Occipital lobe (tissue), 2 donors: ENCODE measurements around the gene PITPNC1. TPM values are rescaled to one million over a fixed set of nuclear protein-coding genes. Genes with fewer than 3 reads are reported as not detected.

Experiments used
- DNase-seq: peaks from one replicate; lab custom pipeline; 2025; lab: John Stamatoyannopoulos, UW
- total RNA-seq: library from RNA; depleted of rRNA; stranded (reverse); fragments of >200 nt; gene quantifications from one replicate; pipeline ENCODE4 v1.2.3, GENCODE V29; 2014

The PITPNC1 gene
- total RNA-seq, 1 donor from 2014 or later = 60.8 TPM

DNA sequence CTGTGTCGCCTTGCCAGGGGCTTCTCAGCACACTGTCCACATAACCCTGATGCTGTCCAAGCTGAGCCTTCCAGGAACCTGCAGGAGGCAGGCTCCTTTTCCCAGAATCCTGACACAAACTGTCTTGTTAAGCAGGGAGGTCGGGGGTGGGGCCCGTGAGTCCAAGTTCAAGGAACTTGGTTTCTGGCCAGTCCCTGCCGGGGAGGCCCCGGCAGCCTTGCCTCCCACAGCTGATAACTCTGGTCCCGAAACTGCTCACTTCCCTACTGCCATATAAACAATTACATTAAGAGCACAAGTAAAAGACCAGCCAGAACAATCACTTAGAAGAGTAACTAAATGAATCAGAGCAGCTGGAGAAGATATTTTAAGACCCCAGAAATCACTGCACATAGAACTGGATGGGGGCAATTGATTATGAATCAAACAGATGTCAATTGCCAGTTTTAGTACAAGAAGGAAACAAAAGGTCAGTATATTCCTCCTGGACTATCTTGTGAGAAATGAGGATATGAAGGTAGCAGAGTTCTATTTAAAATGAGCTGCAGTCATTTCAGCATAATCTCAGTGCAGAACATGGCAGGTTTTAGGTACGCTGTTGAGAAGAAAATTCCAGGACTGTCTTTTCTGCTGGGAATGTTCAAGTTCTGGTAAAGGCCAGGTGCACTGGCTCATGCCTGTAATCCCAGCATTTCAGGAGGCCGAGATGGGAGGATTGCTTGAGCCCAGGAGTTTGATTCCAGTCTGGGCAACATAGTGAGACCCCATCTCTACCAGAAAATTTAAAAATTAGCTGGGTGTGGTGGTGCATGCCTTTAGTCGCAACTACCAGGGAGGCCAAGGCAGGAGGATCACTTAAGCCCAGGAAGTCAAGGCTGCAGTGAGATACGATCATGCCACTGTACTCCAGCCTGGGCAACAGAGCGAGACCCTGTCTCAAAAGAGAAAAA, 169.8 kb downstream of the PITPNC1 start:
- no peak for DNase-seq

- no peak for DNase-seq
Measured at GRCh38 chr17:67548693-67549092, 171.6 kb downstream of the PITPNC1 start.

DNA sequence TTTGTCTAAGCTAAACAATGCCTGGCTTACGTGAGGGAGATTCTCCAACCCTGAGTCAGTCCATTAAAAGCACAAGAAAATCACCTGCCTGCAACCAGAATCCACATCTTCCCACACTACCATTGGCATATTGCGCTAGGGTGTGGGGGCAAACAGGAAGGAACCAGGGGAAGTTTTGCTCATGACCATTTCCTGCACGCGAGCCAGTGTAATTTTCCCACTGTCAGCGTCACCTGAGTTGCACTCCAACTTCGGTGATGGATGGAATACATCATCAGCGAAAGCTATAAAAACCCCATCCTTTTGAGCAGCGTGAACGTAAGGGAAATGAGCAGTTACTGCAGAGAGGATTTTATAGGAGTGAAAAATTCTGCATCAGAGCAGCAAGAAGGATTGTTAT, 172.7 kb downstream of the PITPNC1 start:
- no peak for DNase-seq

- DNase-seq = no peak
Measured at GRCh38 chr17:67554634-67555033, 177.6 kb downstream of the PITPNC1 start.

- DNase-seq = no peak
Measured at GRCh38 chr17:67555855-67556254, 178.8 kb downstream of the PITPNC1 start.

GRCh38 chr17:67557052-67557845, 180.2 kb downstream of the PITPNC1 start:
- DNase-seq = no peak

DNA sequence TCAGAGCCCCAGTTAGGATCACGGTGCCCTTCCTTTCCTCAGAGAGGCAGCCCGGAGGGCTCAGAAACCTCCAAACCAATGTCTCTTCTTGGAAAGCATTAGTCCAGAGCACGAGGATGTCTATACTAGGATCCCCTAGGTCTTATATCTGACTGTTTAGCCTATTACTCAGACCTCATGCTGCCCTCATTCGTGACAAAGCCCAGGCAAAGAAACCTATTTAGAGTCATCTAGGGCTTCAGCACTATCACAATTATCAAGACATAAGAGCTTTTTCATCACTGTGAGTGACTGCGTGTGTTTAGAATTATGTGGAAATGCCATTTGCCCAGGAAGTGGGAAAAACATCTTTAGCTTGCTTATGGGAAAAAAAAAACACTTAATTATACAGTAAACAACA, 180.8 kb downstream of the PITPNC1 start:
- DNase-seq = no peak

DNA sequence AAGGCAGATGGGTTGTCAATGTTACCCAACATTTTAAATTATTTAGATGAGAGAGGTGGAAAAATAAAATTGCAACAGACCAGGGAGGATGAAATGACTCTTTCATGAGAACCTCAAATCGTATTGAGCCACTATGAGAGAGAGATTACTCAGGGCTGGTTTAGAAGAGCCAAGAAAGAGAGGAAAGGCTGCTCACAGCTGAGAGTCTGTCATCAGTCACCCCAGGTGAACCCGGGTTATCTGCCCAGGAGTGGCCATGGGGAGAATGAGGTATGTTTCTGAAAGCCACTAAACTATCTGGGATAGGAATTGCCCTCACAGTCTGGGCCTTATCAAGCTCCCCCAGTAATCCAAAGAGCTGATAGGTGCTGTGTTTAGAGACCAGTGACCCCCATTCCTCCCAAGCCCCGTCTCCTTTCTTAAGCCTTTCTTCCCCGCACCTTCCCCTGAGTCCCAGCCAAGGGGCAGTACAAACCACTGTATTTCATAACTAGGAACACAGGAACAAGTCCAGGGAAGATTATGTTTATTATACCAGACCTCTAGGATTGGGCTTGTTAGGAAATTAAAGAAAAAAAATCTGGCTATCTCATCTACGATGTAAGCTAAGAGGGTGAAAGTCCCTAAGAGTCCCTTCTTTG, 181.8 kb downstream of the PITPNC1 start:
- DNase-seq = no peak

DNA sequence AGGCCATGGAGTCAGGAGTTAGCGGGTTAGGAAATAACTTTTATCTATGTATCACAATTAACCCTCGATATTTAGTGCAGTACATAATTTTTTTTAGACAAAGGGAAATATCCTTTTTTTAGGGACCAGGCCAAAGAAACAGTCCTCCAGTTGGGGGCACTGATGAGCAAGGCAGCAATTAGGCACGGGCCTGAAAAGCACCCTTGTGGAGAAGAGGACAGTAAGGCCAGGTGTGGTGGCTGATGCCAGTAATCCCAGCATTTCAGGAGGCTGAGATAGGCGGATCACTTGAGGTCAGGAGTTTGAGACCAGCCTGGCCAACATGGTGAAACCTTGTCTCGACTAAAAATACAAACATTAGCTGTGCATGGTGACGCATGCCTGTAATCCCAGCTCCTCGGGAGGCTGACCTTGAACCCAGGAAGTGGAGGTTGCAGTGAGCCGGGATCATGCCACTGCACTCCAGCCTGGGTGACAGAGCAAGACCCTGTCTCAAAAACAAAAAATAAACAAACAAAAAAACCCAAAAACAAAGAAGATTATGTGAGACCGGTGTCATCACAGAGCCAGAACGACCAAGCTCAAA, 182.4 kb downstream of the PITPNC1 start:
- DNase-seq = no peak

GRCh38 chr17:67562005-67562404, 184.9 kb downstream of the PITPNC1 start:
- DNase-seq = no peak

DNA sequence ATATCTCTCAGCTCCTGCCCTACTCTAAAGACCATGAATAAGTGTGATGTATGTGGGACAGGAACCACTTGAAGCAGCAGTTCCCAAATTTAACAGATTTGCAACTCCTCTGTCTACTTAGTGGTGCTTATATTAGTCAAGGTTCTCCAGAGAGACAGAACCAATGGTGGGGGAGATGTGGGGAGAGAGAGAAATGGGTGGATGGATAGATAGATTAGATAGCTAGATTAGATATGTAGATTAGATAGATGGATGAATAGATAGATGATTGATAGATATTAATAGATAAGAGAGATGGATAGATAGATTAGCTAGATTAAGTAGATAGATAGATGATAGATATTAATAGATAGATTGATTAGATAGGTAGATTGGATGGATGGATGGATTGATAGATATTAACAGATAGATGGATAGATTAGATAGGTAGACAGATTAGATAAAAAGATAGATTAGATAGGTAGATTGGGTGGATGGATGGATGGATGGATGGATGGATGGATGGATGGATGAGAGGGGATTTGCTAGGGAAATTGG, 186.7 kb downstream of the PITPNC1 start:
- DNase-seq = no peak

GRCh38 chr17:67565068-67565467, 188.0 kb downstream of the PITPNC1 start:
- DNase-seq = no peak

DNA sequence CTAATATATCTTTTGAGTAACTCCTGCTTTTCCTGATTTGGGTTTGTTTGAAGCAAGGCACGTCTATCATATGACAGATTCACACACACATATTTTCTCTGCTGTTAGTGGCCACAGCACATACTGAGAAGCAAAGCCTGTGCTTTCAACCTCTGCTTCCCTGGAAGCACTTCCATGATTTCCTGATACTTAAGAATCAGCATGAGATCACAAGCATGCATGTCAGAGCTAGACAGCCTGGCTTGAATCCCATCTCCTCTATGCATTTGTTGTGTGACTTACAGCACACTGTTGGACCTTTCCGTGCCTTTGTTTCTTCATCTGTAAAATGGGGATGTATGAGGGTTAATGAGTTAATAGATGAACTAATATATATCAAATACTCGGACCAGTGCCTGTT, 189.6 kb downstream of the PITPNC1 start:
- no peak for DNase-seq

DNA sequence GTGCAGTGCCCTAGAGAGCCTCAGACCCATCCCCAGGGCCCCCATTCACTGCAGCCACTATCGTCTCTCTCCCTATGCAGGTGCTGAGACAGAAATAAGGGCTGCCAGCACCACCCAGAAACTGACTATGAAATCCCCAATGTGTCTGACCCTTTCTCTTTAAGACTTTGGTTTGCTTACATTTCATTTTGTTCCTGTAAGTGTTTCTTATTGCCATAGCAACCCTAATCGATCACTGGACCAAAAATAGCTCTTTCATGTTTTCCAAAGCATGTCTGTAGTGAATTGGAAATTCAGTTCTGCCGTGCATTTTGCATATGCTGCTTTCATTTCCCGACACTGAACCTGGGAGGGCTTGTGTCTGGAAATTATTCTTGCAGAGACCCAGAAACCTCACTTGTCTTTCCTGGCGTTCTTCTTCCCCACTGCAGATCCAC, 192.0 kb downstream of the PITPNC1 start:
- no peak for DNase-seq

DNA sequence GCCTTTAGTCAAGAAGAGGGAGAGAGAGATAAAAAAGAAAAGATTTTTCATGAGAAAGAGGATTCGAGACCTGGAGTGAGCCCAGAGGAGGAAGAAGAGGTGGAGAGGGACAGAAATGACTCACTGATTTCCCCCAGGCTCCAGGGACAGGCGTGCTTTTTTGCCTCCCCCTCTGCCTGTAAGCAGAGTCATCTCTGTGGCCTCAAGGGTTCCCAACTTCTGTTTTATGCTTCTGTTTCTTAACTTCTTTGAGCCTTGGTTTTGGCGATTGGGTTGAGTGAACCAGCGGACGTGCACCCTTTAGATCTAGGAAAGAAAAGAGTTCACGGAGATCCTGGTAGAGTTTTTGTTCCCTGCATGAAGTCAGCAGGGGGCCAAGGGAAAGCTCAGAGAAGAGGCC, 192.8 kb downstream of the PITPNC1 start:
- DNase-seq = no peak

GRCh38 chr17:67570797-67571196, 193.7 kb downstream of the PITPNC1 start:
- DNase-seq = no peak

DNA sequence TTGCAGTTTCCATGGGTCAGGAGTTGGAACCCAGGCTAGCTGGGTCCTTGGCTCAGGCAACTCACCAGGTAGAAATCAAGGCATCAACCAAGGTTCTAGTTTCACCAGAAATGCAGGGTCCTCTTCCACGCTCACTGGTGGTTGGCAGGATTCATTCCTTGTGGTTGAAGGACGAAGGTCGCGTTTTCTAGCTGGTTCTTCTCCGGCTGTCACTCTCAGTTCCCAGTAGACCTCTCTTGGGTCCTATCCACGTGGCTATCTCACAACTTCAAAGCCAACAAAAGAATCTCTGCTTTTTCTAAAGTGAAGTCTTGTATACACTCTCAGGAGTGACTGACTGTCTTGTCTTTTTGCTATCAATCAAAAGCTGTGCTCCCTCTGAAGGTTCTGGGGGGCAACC, 194.4 kb downstream of the PITPNC1 start:
- no peak for DNase-seq

- no peak for DNase-seq
Measured at GRCh38 chr17:67573987-67574657, 197.0 kb downstream of the PITPNC1 start.

DNA sequence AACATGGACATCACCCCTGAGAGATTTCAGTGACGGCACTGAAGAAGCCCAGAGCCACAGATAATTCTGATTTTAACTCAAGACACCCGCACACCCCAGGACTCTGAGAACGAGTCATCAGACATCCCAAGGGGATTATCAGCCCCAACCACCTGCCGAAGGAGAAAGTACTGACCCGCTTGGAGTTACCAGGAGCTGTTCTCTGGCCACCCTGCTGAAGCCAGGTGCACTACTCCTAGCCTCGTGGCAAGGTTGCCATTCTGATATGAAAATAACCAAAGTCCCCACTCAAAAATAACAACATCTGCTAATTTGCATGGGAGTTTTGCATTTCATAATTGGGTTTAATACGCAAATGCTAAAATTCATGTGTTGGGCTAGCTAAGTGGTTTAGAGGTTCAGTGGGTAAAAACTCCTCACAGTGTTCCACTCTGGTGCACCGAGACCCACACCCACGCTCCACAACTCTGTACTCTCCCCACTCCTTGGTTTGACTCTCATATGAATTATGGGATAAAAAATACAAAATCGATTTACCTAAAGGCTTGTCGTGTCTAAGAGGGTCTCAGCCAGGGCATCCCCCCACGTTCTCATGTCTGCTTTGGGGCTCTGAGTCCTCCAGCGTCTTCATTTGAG, 197.7 kb downstream of the PITPNC1 start:
- DNase-seq = no peak

GRCh38 chr17:67575325-67575724, 198.2 kb downstream of the PITPNC1 start:
- DNase-seq = no peak
